Mucosa of descending colon (tissue), 3 donors: ENCODE data around the gene SORCS2. TPM values are rescaled to one million over a fixed set of nuclear protein-coding genes. Genes with fewer than 3 reads are reported as not detected.

Experiments used
- ATAC-seq: fragments of 200-7000 bp; cut with Tn5 transposase; one replicate; pipeline ENCODE4 v1.9.1; 2020; ENCODE audit warnings: mild to moderate bottlenecking, moderate library complexity
- DNase-seq, 3 donors: peaks; one replicate each; pipeline ENCODE4 v3.0.0-alpha.2; 2020
- H3K36me3 ChIP-seq: fragments of 200-600 bp; one replicate; pipeline ENCODE4 v1.8.0; 2021; ENCODE audit warnings: low read depth, mild to moderate bottlenecking
- H3K4me1 ChIP-seq: fragments of 200-600 bp; one replicate; pipeline ENCODE4 v1.8.0; 2021; ENCODE audit warnings: low read depth, mild to moderate bottlenecking
- H3K4me3 ChIP-seq: fragments of 200-600 bp; one replicate; pipeline ENCODE4 v1.8.0; 2021; ENCODE audit warnings: mild to moderate bottlenecking
- H3K9me3 ChIP-seq: fragments of 200-600 bp; one replicate; pipeline ENCODE4 v1.8.0; 2021; ENCODE audit warnings: mild to moderate bottlenecking
- intact Hi-C, 2 donors: fragments of 100-400 bp; cut with DNase I in 1 of 2; cut with micrococcal nuclease in 1 of 2; formaldehyde crosslinking; loops; one replicate each; pipeline versions ENCODE4 v1.11.0 to v1.11.1; 2022; cut with DNase I, micrococcal nuclease
- total RNA-seq, 3 donors: library from RNA; stranded (reverse); fragmentation: NEBNext Ultra II Directional in 2 of 3; extraction: Animal tissue kit (Norgen Biotek cat#: 25700) in 2 of 3; gene quantifications; one replicate each; pipeline versions ENCODE4 v1.2.1 to v1.2.4, GENCODE V29; 2021 to 2023
- TF ChIP-seq, protein P1 (sequence below): fragments of 200-600 bp; IDR thresholded peaks from one replicate; pipeline ENCODE4 v1.8.0; 2022; ENCODE audit warnings: antibody characterized with exemption, mild to moderate bottlenecking
- donor health status: DM: no; HTN: no; CAD: no; lungs with moderate emphysema.
- donor health status: DM: no; HTN: no; CAD: no.
- donor health status: DM: no; HTN: yes; CAD: no.

SORCS2 gene
- total RNA-seq, 3 donors from 2014 or later: 0.20 to 3.1 (median 1.5) TPM

DNA sequence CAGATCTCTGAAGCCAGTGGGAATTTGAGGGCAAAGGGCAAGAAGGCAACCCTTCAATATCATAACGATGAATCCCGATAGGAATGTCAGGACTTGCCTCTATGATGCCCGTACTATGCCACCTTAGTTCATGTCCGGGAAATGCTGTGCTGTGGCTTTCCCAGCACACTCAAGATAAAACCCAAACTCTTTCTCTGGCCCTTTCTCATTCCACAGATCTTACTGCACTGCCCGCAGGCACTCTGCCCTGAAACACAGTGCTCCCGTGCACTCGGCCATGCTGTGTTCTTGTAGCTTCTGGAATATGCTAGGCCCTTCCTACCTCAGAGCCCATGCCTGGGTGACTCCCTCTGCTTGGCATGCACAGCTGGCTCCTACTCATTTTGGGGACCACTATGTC, 26.3 kb downstream of the SORCS2 start:
- TF ChIP-seq, protein P1, sequence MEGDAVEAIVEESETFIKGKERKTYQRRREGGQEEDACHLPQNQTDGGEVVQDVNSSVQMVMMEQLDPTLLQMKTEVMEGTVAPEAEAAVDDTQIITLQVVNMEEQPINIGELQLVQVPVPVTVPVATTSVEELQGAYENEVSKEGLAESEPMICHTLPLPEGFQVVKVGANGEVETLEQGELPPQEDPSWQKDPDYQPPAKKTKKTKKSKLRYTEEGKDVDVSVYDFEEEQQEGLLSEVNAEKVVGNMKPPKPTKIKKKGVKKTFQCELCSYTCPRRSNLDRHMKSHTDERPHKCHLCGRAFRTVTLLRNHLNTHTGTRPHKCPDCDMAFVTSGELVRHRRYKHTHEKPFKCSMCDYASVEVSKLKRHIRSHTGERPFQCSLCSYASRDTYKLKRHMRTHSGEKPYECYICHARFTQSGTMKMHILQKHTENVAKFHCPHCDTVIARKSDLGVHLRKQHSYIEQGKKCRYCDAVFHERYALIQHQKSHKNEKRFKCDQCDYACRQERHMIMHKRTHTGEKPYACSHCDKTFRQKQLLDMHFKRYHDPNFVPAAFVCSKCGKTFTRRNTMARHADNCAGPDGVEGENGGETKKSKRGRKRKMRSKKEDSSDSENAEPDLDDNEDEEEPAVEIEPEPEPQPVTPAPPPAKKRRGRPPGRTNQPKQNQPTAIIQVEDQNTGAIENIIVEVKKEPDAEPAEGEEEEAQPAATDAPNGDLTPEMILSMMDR: no peak
- no peaks in the 10 kb centered on the region for H3K36me3 ChIP-seq
- ATAC-seq (no peak), DNase-seq (no peak)
- no peaks in the 10 kb centered on the region for H3K4me1 ChIP-seq
- peaks cover 5% of the 10 kb centered on the region for H3K9me3 ChIP-seq
- intact Hi-C loops: no loop called here
- H3K4me3 ChIP-seq: no peak overlapping the region

GRCh38 chr4:7222521-7222920, 30.2 kb downstream of the SORCS2 start:
- TF ChIP-seq, protein P1: no peak

DNA sequence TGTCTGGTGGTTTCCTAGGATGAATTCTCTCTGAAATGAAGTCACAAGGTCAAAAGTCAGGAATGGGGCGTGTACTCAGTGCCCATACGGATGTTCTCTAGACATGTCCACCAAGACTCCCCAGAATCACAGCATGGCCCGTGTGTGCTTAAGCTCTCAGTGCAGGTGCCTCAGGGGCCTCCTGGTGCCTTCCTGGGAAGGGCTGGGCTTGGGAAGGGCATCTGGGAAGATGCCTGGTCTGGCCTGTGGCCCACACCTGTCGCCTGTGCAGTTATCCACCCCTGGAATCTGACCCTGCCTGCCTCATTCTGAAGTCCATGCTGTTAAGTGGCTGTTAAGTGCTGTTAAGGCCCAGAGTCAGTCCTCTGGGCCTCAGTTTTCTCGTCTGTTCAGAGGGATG, 31.2 kb downstream of the SORCS2 start:
- TF ChIP-seq, protein P1: no peak
- Histone ChIP-seq H3K9me3 (no peaks in the 10 kb centered on the region), H3K4me1 (no peaks in the 10 kb centered on the region), H3K36me3 (no peaks in the 10 kb centered on the region), H3K4me3 (no peak overlapping the region)
- intact Hi-C loops: no loop called here
- ATAC-seq (no peak), DNase-seq (no peak)

More at GRCh38 chr4:7222521-7222920, 30.2 kb downstream of the SORCS2 start:
- H3K9me3 ChIP-seq: no peaks in the 10 kb centered on the region
- no peaks in the 10 kb centered on the region for H3K36me3 ChIP-seq
- no peaks in the 10 kb centered on the region for H3K4me1 ChIP-seq
- H3K4me3 ChIP-seq: no peak overlapping the region
- DNase-seq (no peak), ATAC-seq (no peak)
- intact Hi-C loops: no loop called here

DNA sequence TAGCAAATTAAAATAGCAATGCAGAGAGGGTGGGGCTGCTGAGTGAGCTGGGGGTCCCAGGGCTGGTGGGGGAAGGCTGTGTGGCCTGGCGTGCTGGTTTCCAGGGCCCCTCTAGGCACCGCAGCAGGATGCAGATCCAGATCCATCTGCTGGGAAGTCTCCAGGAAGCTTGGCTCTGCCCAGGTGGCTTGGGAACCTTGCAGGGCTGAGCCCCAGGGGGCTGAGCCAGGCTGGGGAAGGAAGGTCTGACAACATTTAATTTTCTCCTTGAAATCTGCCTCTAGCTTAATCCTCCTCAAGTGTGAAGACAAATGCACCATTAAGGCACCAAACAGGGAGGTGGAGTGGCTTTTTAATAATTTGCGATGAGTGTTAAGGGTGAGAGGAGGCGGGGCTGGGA, 31.7 kb downstream of the SORCS2 start:
- Histone ChIP-seq H3K4me3 (no peak overlapping the region), H3K36me3 (no peaks in the 10 kb centered on the region), H3K9me3 (no peaks in the 10 kb centered on the region), H3K4me1 (no peaks in the 10 kb centered on the region)
- DNase-seq: no peak
- TF ChIP-seq, protein P1: no peak
- intact Hi-C loops: no loop called here
- no peak for ATAC-seq

- TF ChIP-seq, protein P1: no peak
- intact Hi-C loops: no loop called here
- no peaks in the 10 kb centered on the region for H3K4me1 ChIP-seq
- DNase-seq (no peak), ATAC-seq (no peak)
- no peaks in the 10 kb centered on the region for H3K9me3 ChIP-seq
- H3K4me3 ChIP-seq: no peak overlapping the region
- no peaks in the 10 kb centered on the region for H3K36me3 ChIP-seq
Observed at GRCh38 chr4:7224878-7225533, 32.7 kb downstream of the SORCS2 start.

DNA sequence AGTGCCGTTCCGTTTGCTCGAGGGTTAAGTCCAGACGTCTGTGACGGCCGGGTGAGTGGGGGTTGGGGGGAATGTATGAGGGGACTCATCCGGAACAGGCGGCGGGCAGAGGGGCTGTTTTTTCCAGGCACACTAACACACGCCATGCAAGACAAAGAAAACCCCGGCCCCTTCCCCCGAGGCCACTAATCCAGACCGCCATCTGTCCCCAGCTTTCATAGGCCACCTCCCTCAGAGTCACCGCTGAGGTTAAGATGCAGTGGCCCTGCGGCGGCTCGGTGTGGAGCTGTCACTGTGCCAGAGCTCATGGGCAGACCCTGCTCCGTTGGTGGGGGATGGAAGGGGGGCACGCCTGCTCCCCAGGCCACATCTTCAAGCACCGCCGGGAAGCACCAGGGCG, 34.1 kb downstream of the SORCS2 start:
- DNase-seq (no peak), ATAC-seq (no peak)
- TF ChIP-seq, protein P1: no peak
- Histone ChIP-seq H3K9me3 (no peaks in the 10 kb centered on the region), H3K36me3 (no peaks in the 10 kb centered on the region), H3K4me1 (no peaks in the 10 kb centered on the region), H3K4me3 (no peak overlapping the region)
- intact Hi-C loops: no loop called here
